Activated CD4-positive, CD25-positive, alpha-beta regulatory T cell treated with anti-CD3 and anti-CD28 coated beads, Interleukin-2, amount 50 U/mL, for 16 hours (primary cell): ENCODE measurements around the gene SLC17A5.
"Not testable (repeated sequence)": the region's sequence is repeated elsewhere in the genome, so short reads cannot be mapped to it uniquely, and the experiment has no call there.

ENCODE experiments used
- DNase-seq: peaks from one replicate; pipeline ENCODE4 v3.0.0-alpha.2; 2020; ENCODE audit warnings: low read depth, low spot score

SLC17A5 gene

GRCh38 chr6:73566486-73566871 lies 87.3 kb downstream of the SLC17A5 start:
- not testable (repeated sequence) for DNase-seq

DNA sequence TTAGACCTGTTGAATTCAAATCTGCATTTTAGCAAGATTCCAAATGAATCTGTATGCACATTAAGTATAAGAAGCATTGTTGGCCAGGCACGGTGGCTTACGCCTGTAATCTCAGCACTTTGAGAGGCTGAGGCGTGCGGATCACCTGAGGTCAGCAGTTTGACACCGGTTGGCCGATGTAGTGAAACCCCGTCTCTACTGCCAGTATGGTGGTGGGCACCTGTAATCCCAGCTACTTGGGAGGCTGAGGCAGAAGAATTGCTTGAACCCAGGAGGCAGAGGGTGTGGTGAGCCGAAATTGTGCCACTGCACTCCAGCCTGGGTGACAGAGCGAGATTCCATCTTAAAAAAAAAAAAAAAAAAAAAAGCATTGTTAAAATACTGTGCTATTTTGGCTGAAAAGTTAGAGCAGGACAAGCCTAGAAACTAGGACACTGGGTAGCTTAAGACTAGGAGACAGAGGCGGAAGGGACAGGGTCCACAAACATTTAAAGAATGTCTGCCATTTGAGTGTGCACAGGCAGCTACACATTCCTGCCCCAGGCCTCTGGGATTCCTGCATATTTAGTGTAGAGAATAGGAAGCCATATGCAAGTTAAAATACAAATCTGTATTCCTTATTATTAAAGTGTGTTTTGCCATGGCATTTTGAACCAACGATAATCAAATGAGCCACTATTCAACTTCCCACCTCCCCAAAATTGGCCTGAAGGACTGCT lies 87.9 kb downstream of the SLC17A5 start:
- no peak for DNase-seq

DNA sequence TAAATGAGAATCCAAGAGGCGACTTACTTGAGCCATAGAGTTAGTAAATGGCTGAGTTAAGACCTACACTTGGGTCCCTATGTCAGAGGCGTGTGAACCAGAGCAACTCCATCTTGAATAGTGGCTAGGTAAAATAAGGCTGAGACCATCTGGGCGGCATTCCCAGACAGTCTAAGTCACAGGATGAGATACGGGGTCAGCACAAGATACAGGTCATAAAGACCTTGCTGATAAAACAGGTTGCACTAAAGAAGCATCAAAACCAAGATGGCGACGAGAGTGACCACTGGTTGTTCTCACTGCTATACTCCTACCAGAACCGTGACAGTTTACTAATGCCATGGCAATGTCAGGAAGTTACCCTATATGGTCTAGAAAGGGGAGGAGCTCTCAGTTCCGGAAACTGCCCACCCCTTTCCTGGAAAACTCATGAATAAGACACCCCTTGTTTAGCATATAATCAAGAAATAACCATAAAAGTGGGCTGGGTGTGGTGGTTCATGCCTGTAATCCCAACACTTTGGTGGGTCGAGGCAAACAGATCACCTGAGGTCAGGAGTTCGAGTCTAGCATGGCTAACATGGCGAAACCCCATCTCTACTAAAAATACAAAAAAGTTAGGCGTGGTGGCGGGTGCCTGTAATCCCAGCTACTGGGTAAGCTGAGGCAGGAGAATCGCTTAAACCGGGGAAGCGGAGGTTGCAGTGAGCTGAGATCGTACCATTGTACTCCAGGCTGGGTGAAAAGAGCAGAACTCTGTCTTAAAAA lies 89.0 kb downstream of the SLC17A5 start:
- DNase-seq = no peak

DNA sequence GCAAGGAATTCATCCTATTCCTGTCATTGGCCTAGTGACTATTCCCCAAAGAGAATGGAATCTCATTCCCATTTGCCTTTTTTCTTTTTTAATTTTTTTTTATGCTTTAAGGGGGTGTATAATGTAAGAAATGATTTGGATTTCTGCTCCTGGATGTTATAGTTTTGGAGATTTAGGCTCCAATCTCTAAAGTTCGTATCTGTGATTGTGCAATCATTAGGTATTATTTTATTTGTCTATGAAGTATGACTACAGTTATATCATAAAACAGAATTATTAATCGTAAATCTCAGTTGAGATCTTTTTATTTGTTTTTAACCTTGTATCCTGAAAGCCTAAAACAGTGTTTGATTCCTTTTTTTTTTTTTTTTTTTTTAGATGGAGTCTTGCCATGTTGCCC lies 91.2 kb downstream of the SLC17A5 start:
- no peak for DNase-seq

- DNase-seq = no peak
These were observed 92.9 kb downstream of the SLC17A5 start for GRCh38 chr6:73560853-73561407.

DNA sequence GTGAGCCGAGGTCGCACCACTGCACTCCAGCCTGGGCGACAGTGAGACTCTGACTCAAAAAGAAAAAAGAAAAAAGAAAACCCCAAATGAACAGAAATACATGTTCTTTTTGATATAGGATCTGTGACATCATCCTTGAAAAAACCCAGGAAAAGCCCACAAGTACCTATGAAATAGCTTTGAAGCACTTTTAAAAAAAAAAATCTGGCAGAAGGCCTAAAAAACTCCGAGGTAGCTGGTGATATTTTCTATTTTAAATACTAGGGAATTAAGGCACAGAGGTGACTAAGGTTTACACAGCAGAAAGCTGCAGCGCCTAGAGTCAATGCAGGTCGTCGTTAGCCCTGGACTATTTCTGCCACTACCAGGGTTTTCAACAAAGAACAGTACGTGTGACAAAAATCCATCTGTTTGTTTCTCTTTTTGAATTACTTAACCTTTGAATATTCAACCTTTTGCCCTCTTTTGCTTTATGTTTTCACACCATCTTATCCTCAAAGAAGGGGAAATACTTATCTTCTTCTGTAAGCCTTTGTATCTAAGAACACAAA lies 93.5 kb downstream of the SLC17A5 start:
- no peak for DNase-seq

DNA sequence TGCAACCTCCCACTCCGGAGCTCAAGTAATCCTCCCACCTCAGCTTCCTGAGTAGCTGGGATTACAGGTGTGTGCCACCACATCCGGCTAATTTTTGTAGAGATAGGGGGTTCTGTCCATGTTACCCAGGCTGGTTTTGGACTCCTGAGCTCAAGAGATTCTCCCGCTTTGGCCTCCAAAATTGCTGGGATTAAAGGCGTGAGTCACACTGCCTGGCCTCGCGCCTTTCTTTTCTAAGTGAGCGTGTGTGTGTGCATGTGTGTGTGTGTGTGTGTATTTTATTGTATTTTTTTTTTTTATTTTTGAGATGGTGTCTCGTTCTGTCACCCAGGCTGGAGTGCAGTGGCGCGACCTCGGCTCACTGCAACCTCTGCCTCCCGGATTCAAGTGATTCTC lies 94.4 kb downstream of the SLC17A5 start:
- not testable (repeated sequence) for DNase-seq

GRCh38 chr6:73558624-73559398 lies 95.0 kb downstream of the SLC17A5 start:
- DNase-seq = no peak

GRCh38 chr6:73556836-73557235 lies 97.0 kb downstream of the SLC17A5 start:
- DNase-seq = no peak

DNA sequence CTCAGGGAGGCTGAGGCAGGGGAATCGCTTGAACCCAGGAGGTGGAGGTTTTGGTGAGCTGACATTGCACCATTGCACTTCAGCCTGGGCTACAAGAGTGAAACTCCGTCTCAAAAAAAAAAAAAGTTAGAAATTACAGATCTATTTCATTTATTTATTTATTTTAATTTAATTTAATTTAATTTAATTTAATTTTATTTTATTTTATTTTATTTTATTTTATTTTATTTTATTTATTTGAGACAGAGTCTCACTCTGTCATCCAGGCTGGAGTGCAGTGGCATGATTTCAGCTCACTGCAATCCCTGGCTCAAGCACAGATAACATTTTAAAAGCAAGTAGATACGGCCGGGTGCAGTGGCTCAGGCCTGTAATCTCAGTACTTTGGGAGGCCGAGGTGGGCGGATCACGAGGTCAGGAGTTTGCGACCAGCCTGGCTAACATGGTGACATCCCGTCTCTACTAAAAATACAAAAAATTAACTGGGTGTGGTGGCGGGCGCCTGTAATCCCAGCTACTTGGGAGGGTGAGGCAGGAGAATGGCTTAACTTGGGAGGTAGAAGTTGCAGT lies 98.3 kb downstream of the SLC17A5 start:
- DNase-seq = not testable (repeated sequence)

GRCh38 chr6:73551115-73551514 lies 102.7 kb downstream of the SLC17A5 start:
- DNase-seq = not testable (repeated sequence)

DNA sequence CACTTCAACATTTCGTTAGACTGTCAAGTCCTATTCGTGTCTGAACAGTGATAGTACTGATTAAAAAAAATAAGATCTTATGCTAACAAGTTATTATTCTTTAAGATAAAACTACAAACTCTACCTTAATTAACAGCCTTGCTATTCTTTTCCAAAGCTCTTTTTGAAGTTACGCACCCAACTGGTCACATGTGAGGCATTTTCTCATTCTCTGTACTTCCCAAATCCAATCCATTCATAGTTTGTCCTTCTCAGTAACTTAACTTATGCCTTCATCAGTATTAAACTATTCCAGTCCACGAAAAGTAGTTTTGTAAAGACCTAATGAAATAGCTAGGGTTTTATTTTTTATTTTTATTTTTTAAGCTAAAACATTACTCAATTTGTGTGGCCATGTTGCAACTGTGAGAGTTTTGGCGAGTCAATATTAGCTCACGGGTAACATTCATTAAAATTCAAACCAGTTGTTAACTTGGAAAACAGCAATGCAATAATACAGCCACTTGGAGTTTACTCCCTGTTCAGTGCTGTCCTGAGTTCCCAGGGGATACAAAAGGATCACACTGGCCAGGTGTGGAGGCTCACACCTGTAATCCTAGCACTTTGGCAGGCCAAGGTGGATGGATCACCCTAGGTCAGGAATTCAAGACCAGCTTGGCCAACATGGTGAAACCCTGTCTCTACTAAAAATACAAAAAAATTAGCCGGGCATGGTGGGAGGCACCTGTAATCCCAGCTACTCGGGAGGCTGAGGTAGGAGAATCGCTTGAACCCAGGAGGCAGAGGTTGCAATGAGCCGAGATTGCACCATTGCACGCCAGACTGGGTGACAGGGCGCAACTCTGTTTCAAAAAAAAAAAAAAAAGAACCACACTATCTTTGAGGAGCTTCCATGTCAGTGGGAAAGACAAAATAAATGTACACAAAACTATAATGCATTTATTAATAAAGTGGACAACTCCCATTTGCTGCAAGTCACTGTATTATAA lies 105.0 kb downstream of the SLC17A5 start:
- DNase-seq = no peak

GRCh38 chr6:73547036-73547435 lies 106.8 kb downstream of the SLC17A5 start:
- no peak for DNase-seq
